Stimulated activated CD4-positive, alpha-beta T cell treated with anti-CD3 and anti-CD28 coated beads, Interleukin-4, amount 100 ng/mL, for 24 hours (primary cell): Measurements from ENCODE around the gene ADGRF4.

ENCODE experiments used
- DNase-seq: peaks from one replicate; pipeline ENCODE4 v3.0.0-alpha.2; 2020

Gene ADGRF4

DNA sequence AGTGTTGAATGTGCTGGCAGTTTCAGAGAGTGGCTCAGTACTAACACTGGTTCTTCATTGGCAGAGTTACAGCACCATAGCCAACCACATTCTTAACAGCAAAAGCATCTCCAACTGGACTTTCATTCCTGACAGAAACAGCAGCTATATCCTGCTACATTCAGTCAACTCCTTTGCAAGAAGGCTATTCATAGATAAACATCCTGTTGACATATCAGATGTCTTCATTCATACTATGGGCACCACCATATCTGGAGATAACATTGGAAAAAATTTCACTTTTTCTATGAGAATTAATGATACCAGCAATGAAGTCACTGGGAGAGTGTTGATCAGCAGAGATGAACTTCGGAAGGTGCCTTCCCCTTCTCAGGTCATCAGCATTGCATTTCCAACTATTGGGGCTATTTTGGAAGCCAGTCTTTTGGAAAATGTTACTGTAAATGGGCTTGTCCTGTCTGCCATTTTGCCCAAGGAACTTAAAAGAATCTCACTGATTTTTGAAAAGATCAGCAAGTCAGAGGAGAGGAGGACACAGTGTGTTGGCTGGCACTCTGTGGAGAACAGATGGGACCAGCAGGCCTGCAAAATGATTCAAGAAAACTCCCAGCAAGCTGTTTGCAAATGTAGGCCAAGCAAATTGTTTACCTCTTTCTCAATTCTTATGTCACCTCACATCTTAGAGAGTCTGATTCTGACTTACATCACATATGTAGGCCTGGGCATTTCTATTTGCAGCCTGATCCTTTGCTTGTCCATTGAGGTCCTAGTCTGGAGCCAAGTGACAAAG is 17.0 kb upstream of the ADGRF4 start:
- DNase-seq: no peak

- DNase-seq: no peak
Measured at GRCh38 chr6:47686411-47686810, 12.0 kb upstream of the ADGRF4 start.

GRCh38 chr6:47687432-47687831 is 10.9 kb upstream of the ADGRF4 start:
- no peak for DNase-seq

DNA sequence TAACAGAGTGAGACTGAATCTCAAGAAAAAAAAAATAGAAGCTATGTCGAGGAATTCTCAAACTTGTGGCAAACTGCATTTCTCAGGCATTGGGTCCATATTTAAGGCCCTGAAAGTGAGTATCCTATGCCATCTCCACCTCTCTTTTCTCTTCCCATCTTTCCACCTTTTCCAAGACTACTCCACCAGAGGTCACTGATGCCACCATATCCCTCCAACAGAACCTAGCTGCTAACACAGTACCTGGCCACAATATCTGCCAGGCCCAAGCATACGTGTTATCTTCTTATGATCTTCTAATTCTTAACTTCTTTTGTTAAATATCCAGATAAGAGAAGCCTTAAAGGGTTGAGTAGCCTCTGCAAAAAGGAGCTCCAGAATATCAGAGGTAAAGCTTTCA is 8.2 kb upstream of the ADGRF4 start:
- DNase-seq: no peak

DNA sequence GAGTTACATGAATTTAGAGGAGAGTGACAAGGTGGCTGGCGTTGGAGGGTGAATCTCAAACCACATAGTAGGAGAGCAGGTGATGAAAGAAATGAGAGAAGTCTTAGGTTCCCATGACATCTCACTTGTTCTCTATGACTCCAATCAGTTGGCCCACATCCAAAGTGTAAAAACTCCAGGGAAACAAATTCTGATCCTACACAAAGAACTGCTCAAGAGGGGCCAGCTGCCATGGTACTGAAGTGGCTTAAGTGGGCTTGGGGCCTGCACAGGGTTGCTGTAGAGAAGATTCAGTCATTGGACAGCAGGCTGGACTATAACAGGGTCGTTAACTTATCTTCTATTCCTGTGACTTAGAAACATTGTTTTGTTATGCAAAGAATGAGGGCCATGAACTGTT is 7.6 kb upstream of the ADGRF4 start:
- DNase-seq: no peak

GRCh38 chr6:47697925-47698324 is 455 bp upstream of the ADGRF4 start:
- no peak for DNase-seq

GRCh38 chr6:47700053-47700452 is 1.7 kb downstream of the ADGRF4 start:
- no peak for DNase-seq

DNA sequence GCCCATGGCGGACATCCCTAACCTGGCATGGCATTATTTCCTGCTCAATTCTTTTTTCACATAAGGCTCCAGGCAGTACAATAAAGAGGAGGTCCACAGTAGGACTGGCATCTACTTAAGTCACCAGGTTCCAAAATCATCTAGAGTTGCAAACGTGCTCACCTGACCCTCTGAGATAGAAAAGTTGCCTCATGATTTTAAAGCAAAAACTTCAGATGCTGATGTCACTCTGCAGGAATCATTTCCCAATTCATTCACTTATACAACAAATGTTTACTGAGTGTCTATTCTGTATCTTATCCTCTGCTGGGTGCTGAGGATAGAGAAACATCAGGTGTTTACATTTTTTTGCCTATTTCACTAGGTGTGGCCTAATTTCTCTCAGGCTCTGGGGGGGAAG is 2.2 kb downstream of the ADGRF4 start:
- no peak for DNase-seq

GRCh38 chr6:47701363-47701762 is 3.0 kb downstream of the ADGRF4 start:
- no peak for DNase-seq

- DNase-seq: no peak
Measured at GRCh38 chr6:47709160-47709559, 10.8 kb downstream of the ADGRF4 start.

DNA sequence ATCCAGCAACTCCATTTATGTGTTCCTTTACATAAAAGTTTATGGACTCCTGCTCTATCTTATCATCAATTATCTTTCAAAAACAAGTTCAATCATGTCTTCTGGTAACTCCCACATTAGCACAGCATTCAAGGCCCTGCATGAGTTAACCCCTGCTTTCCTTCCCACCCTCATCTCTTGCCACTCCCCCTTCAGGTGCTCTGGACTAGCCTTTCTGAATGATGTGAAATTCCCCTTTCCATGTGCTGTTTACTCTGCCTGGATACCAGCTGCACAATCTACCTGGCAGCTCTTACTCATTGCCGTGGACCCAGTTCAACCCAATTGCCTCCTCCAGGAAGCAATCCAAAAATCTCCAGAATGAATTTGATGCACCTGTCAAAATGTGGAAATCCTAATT is 11.9 kb downstream of the ADGRF4 start:
- DNase-seq: no peak

- DNase-seq: no peak
Measured at GRCh38 chr6:47713200-47713599, 14.8 kb downstream of the ADGRF4 start.

DNA sequence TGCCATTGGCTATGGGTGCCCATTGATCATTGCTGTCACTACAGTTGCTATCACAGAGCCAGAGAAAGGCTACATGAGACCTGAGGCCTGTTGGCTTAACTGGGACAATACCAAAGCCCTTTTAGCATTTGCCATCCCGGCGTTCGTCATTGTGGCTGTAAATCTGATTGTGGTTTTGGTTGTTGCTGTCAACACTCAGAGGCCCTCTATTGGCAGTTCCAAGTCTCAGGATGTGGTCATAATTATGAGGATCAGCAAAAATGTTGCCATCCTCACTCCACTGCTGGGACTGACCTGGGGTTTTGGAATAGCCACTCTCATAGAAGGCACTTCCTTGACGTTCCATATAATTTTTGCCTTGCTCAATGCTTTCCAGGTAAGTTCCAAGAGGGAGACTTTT is 16.4 kb downstream of the ADGRF4 start:
- no peak for DNase-seq

- DNase-seq: no peak
Measured at GRCh38 chr6:47715782-47716181, 17.4 kb downstream of the ADGRF4 start.

DNA sequence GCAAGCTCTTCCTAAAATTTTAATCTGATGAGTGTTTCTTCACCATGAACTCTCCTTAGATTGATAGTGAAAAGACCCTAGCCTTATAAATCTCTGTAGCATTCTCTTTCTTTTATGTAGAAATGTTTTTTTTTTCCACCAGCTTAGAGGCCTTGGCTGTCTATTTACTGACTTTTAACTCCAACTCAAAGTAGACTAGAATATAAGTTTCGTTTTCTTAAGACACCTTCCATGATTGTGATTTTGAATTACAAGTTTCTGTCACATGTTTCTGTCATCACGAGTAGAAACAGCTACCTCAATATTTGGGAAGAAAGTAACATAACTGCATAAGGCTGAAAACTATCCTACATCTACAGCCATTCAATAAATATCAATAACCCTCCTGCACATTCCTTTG is 17.8 kb downstream of the ADGRF4 start:
- no peak for DNase-seq

- DNase-seq: no peak
Measured at GRCh38 chr6:47718571-47718970, 20.2 kb downstream of the ADGRF4 start.

- no peak for DNase-seq
Measured at GRCh38 chr6:47721189-47721588, 22.8 kb downstream of the ADGRF4 start.

GRCh38 chr6:47722194-47722593 is 23.8 kb downstream of the ADGRF4 start:
- no peak for DNase-seq

DNA sequence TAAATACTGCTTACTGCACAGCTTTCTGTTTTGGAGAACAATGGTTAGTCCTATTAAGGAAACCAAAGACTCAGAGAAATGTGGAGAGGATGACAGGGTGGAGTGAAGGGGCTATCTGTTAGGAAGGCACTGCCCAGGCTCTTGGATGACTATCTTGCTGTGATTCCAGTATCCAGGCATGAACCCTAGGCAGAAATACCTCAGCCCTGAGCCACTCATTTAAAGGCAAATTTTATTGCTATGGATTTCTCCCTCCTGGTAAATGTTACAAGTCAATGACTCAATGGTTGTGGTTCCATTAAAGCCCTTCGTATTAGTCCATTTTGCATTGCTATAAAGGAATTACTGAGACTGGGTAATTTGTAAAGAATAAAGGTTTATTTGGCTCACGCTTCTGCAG is 25.9 kb downstream of the ADGRF4 start:
- DNase-seq: no peak

- no peak for DNase-seq
Measured at GRCh38 chr6:47727391-47727790, 29.0 kb downstream of the ADGRF4 start.

DNA sequence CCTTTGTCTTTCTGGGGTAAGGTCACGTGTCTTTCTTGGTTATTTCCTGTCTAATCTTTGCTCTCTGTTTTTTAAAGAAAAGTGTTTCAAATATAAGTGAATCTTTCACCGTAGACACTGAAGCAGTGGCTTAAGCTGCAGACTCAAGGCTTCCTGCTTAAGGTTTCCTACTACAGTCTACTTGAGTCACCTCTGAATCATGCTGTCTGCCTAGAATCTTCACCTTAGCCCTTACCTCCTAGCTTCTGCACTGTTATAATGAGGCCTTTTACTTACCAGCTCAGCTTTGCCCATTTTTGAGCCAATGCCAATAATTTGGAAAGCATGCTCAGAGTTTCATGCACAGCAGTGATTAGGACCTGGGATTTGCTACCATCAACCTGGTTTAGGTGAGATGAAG is 30.6 kb downstream of the ADGRF4 start:
- DNase-seq: no peak

DNA sequence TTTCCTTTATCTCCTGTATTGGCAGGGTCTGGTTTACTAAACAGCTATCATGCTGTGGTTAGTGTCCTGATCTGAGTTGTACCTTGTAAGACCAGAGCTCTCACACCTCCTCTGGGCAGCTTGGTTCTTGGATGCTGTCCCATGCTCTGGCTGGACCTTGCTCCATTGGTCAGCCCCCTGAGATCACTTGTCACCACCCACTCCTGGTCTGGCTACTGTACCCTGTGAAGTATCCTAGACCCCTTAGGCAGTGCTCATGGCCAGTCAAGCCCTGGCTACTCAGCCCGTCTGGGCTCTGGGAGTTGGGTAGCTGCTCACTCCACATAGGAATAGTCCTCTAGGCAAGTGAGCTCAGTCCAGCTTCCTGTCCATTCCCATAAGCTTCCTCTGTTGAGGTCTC is 31.1 kb downstream of the ADGRF4 start:
- no peak for DNase-seq

GRCh38 chr6:47733879-47734558 is 35.6 kb downstream of the ADGRF4 start:
- DNase-seq: no peak

GRCh38 chr6:47734831-47735481 is 36.6 kb downstream of the ADGRF4 start:
- DNase-seq: no peak
